HS-5 (cell line): ENCODE measurements around the gene PRLH.

Experiments used
- DNase-seq: peaks from one replicate; pipeline ENCODE4 v3.0.0-alpha.2; 2012; ENCODE audit warnings: low read depth

The PRLH gene

GRCh38 chr2:237565974-237566373 is 400 bp upstream of the PRLH start:
- no peak for DNase-seq

GRCh38 chr2:237567276-237568029 is 1.1 kb downstream of the PRLH start:
- no peak for DNase-seq

- no peak for DNase-seq
Observed at GRCh38 chr2:237568121-237568660, 1.8 kb downstream of the PRLH start.

- no peak for DNase-seq
Observed at GRCh38 chr2:237569041-237569440, 2.7 kb downstream of the PRLH start.

GRCh38 chr2:237569896-237570295 is 3.5 kb downstream of the PRLH start:
- DNase-seq, result no peak

GRCh38 chr2:237570776-237571335 is 4.5 kb downstream of the PRLH start:
- no peak for DNase-seq

- no peak for DNase-seq
Observed at GRCh38 chr2:237571551-237571950, 5.2 kb downstream of the PRLH start.

GRCh38 chr2:237572021-237572741 is 5.8 kb downstream of the PRLH start:
- peak; percentile 63 for DNase-seq

GRCh38 chr2:237572742-237573101 is 6.3 kb downstream of the PRLH start:
- DNase-seq, result no peak

GRCh38 chr2:237573721-237574415 is 7.5 kb downstream of the PRLH start:
- no peak for DNase-seq

GRCh38 chr2:237574467-237574866 is 8.1 kb downstream of the PRLH start:
- no peak for DNase-seq

- no peak for DNase-seq
Observed at GRCh38 chr2:237574894-237575868, 8.8 kb downstream of the PRLH start.

GRCh38 chr2:237575869-237576862 is 9.8 kb downstream of the PRLH start:
- no peak for DNase-seq

GRCh38 chr2:237576974-237577373 is 10.6 kb downstream of the PRLH start:
- DNase-seq, result no peak

GRCh38 chr2:237577458-237577857 is 11.1 kb downstream of the PRLH start:
- no peak for DNase-seq

- no peak for DNase-seq
Observed at GRCh38 chr2:237577956-237578870, 11.8 kb downstream of the PRLH start.

GRCh38 chr2:237581326-237581725 is 15.0 kb downstream of the PRLH start:
- DNase-seq, result no peak

- no peak for DNase-seq
Observed at GRCh38 chr2:237581751-237582746, 15.7 kb downstream of the PRLH start.
